ENCODE results near the gene PEX12. TPM values are rescaled to one million over a fixed set of nuclear protein-coding genes. Genes with fewer than 3 reads are reported as not detected.
A peak's percentile ranks its signal among the peaks of the same experiment; 100 is the strongest.

Gene PEX12
- total and polyA plus RNA-seq, 4 donors, result 1.6 to 5.6 (median 3.0) TPM

DNA sequence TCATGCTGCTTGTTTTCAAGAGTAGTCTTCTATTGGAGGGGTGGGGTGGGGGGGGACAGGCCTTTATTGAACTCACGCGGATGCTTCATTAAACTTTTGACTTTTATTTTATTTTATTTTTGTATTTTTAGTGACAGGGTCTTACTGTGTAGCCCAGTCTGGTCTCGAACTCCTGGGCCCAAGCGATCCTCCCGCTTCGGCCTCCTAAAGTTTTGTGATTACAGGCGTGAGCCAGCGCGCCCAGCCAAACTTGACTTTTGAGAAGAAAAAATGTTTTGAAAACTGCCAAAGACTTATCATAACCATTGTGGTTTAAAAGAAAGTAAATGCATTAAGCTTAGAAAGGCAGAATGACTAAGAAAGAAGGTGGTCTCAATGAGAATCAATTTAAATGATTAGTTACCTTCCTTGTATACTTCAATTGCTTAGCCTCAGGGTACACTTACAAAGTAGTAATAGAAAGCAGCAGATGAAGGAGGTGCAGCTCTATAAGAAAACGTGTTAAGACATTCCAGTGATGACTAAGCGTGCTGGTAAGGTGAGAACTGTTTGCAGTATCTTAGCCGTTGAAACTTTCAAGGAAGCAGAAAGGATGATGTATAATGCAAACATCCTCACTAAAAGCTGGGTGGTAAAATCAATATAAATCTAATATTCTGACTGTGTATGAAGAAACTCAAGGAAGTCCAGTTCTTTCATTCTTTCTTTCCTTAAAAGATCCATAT, 10.0 kb upstream of the PEX12 start:
- Histone ChIP-seq H3K36me3 (ENCODE audit: control insufficient read depth in 1 of 2, insufficient read depth in 2 of 2, low read length in 1 of 2) (no peaks in the 10 kb centered on the region), H3K9me3 (ENCODE audit: control insufficient read depth, low read length) (no peaks in the 10 kb centered on the region), H3K27ac (ENCODE audit: low read depth in 1 of 2, low read length in 2 of 2) (no peak overlapping the region), H3K4me3 (ENCODE audit: low read length in 2 of 2) (peak overlapping the region; percentile 43 to 86), H3K27me3 (ENCODE audit: control insufficient read depth in 1 of 2, insufficient read depth in 2 of 2, low read length in 1 of 2) (no peaks in the 10 kb centered on the region), H3K4me1 (ENCODE audit: control insufficient read depth in 1 of 2, insufficient read depth in 2 of 2, low read length in 2 of 2) (no peaks in the 10 kb centered on the region)
- ATAC-seq (ENCODE audit: low FRiP score), result no peak
- 64 to 66% methylated on average over 12 of the region's 12 CpGs for WGBS, 2 donors
- intact Hi-C loops (cut with DNase I), result no loop called here
- DNase-seq, result no peak

DNA sequence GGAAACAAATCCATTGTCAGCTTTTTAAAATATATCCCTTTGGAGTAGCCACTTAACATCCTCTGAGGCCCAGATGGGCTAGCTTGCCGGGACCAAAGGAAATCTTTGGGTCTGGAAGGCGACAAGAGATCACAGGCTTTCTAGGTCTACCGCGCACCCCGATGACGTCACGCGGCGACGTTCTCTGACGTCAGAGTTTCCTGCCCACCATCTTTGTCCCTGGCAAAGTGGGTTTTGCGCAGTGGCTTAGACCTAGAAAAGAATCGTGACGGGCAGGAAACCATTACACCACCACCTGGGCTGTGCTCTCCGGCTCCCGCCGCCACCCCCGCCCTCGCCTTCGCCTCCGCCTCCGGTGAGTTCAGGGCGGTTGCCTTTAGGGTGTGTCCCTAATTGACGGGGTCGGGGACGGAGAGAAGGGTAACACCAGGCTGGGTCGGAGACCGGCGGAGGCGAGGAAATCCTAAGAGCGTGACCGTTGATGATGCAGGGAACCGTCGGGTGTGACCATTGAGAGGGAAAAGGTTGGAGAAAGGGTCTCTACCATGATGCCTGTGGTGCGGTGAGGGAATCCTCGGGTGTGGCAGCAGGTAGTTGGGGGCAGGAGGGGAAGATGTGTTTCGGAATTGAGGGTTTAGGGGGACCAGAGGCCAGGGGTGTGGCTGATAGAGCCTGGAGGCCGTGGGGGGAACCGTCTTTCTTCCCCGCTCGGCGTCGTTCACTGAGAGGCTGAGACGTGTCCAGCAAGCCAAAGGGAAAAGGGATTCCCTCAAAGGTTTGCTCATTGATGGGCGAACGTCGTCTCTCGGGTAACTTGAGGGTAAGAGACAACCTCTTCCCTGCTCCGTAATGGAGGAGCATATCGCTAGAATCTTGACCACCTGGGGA, 8.9 kb upstream of the PEX12 start, which contains the start of gene AP2B1:
TSS of gene AP2B1 (plus strand) at position 249 of the 888 bp plus-strand sequence. CDS start 6,709 bp downstream, outside the sequence.
- H3K4me1 ChIP-seq (ENCODE audit: control insufficient read depth in 1 of 2, insufficient read depth in 2 of 2, low read length in 2 of 2), result no peaks in the 10 kb centered on the region
- no peaks in the 10 kb centered on the region for H3K36me3 ChIP-seq (ENCODE audit: control insufficient read depth in 1 of 2, insufficient read depth in 2 of 2, low read length in 1 of 2)
- no peaks in the 10 kb centered on the region for H3K9me3 ChIP-seq (ENCODE audit: control insufficient read depth, low read length)
- intact Hi-C loops (cut with DNase I), result loop anchor here in 1 of 2 donors (1.0 kb wide), 1 partner anchor 20 kb away; no protein-coding TSS in a partner anchor
- peak; percentile 94 to 97 for DNase-seq
- WGBS, 2 donors, result 0% methylated on average over 50 of the region's 50 CpGs
- H3K4me3 ChIP-seq (ENCODE audit: low read length in 2 of 2), result peak within 1 kb of the TSS; percentile 43 to 86
- H3K27ac ChIP-seq (ENCODE audit: low read depth in 1 of 2, low read length in 2 of 2), result peak within 1 kb of the TSS in 1 of 2 donors; percentile 62
- ATAC-seq (ENCODE audit: low FRiP score), result peak; percentile 96
- H3K27me3 ChIP-seq (ENCODE audit: control insufficient read depth in 1 of 2, insufficient read depth in 2 of 2, low read length in 1 of 2), result no peaks in the 10 kb centered on the region

DNA sequence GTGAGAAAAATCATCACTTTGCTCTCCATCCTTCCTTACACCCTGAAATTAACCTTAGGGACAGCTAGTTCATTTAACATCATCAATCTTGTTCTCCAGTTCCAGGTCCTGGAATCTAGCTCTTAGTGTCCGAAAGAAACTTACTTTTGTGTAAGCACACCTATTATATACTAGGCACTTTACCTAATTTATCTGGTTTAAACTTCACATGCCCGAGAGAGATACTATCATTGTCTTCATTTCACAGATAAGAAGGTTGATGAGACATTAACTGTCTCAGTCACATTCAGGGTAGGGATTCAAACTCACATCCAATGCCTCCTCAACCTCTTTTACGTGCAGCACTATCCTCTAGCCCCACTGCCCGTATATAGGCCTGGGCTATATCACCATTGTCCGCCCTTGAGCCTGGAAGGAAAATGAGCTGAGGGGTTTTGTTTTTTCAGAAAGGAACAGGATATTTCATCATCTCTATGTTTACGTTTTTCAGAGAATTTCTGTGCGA, 8.2 kb upstream of the PEX12 start:
- Histone ChIP-seq H3K27me3 (ENCODE audit: control insufficient read depth in 1 of 2, insufficient read depth in 2 of 2, low read length in 1 of 2) (no peaks in the 10 kb centered on the region), H3K27ac (ENCODE audit: low read depth in 1 of 2, low read length in 2 of 2) (no peak overlapping the region), H3K4me3 (ENCODE audit: low read length in 2 of 2) (peak overlapping the region; percentile 30 to 86), H3K4me1 (ENCODE audit: control insufficient read depth in 1 of 2, insufficient read depth in 2 of 2, low read length in 2 of 2) (no peaks in the 10 kb centered on the region), H3K36me3 (ENCODE audit: control insufficient read depth in 1 of 2, insufficient read depth in 2 of 2, low read length in 1 of 2) (no peaks in the 10 kb centered on the region), H3K9me3 (ENCODE audit: control insufficient read depth, low read length) (no peaks in the 10 kb centered on the region)
- ATAC-seq (ENCODE audit: low FRiP score), result peak; percentile 50
- no peak for DNase-seq
- 34 to 35% methylated on average over 7 of the region's 7 CpGs for WGBS, 2 donors
- intact Hi-C loops (cut with DNase I), result loop anchor here in 1 of 2 donors (1.0 kb wide), 1 partner anchor 19 kb away; no protein-coding TSS in a partner anchor

DNA sequence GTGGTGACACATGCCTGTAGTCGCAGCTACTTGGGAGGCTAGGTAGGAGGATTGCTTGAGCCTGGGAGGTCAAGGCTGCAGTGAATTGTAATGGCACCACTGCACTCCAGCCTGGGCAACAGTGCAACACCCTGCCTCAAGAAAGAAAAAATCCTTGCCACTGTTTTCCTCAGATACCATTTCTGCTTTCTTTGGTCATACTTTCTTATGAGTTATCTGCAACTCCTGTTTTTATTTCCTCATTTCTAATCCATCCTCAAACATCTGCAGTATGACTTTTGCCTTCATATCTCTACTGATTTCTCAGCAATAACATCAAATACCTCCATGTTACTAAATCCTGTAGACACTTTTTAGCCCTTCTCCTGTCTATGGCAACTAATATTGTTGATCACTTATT, 5.7 kb upstream of the PEX12 start:
- intact Hi-C loops (cut with DNase I), result no loop called here

DNA sequence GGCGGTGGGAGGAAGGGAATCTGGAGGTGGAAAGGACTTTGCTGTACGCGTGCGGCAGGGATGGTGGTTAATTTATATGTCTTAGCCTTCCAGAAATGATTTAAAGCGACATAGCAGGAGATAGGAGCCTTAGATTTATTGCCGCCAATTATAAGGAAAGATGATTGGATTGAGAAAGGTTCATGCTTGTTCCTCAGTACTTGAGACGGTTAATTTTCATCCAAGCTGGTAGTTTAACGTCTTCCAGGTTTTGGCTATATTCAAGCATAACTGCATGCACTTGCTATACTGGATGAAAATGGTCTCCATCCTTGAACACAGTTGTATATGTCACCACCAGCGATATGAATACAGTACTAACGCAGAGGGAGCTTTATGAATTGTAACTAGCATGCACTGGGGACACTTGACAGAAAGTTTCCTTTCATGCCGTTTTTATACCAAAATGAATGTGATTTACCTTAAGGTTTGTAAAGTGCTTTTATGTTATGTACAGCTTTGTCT, 610 bp upstream of the PEX12 start:
- ATAC-seq (ENCODE audit: low FRiP score), result no peak

More for the DNA sequence above, 5.7 kb upstream of the PEX12 start:
- no peak overlapping the region for H3K4me3 ChIP-seq (ENCODE audit: low read length in 2 of 2)
- no peak overlapping the region for H3K27ac ChIP-seq (ENCODE audit: low read depth in 1 of 2, low read length in 2 of 2)
- ATAC-seq (ENCODE audit: low FRiP score), result no peak
- no peaks in the 10 kb centered on the region for H3K9me3 ChIP-seq (ENCODE audit: control insufficient read depth, low read length)
- WGBS, 2 donors, result 81% methylated on average over 1 of the region's 1 CpG
- H3K4me1 ChIP-seq (ENCODE audit: control insufficient read depth in 1 of 2, insufficient read depth in 2 of 2, low read length in 2 of 2), result no peaks in the 10 kb centered on the region
- H3K36me3 ChIP-seq (ENCODE audit: control insufficient read depth in 1 of 2, insufficient read depth in 2 of 2, low read length in 1 of 2), result no peaks in the 10 kb centered on the region
- DNase-seq, result no peak
- no peaks in the 10 kb centered on the region for H3K27me3 ChIP-seq (ENCODE audit: control insufficient read depth in 1 of 2, insufficient read depth in 2 of 2, low read length in 1 of 2)

DNA sequence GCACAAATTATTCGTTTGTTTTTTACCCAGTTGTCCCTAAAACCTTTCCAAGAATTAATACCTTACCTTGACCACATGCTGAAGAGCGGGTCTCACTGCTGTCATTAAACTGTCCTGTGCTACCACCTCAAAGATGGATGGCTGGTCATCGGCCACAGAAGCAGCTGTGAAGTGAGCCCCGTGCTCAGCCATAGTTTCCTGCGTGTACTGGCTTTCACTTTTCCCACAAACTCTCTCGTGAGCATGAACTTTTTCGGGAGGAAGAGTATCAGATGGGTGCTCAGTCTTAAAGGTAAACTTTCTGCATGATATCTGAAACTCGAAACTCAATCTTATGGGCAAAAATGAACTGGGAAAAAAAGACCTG, 558 bp downstream of the PEX12 start:
- WGBS, 2 donors, result 1% methylated on average over 8 of the region's 8 CpGs
- peak overlapping the region; percentile 25 to 79 for H3K27ac ChIP-seq (ENCODE audit: low read depth in 1 of 2, low read length in 2 of 2)
- no peaks in the 10 kb centered on the region for H3K27me3 ChIP-seq (ENCODE audit: control insufficient read depth in 1 of 2, insufficient read depth in 2 of 2, low read length in 1 of 2)
- no peaks in the 10 kb centered on the region for H3K9me3 ChIP-seq (ENCODE audit: control insufficient read depth, low read length)
- peak overlapping the region; percentile 55 to 69 for H3K4me3 ChIP-seq (ENCODE audit: low read length in 2 of 2)
- DNase-seq (no peak), ATAC-seq (ENCODE audit: low FRiP score) (peak; percentile 34)
- intact Hi-C loops (cut with DNase I), result loop anchor here in 1 of 2 donors (5.0 kb wide), 1 partner anchor 229 kb away; the partner anchor contains the start of gene TAF15
- no peaks in the 10 kb centered on the region for H3K4me1 ChIP-seq (ENCODE audit: control insufficient read depth in 1 of 2, insufficient read depth in 2 of 2, low read length in 2 of 2)
- H3K36me3 ChIP-seq (ENCODE audit: control insufficient read depth in 1 of 2, insufficient read depth in 2 of 2, low read length in 1 of 2), result no peaks in the 10 kb centered on the region

More for the DNA sequence above, 610 bp upstream of the PEX12 start:
- WGBS, 2 donors, result 3 to 4% methylated on average over 11 of the region's 11 CpGs
- no peak for DNase-seq
- no peaks in the 10 kb centered on the region for H3K36me3 ChIP-seq (ENCODE audit: control insufficient read depth in 1 of 2, insufficient read depth in 2 of 2, low read length in 1 of 2)
- intact Hi-C loops (cut with DNase I), result loop anchor here in 1 of 2 donors (5.0 kb wide), 1 partner anchor 228 kb away; the partner anchor contains the start of gene TAF15
- no peaks in the 10 kb centered on the region for H3K27me3 ChIP-seq (ENCODE audit: control insufficient read depth in 1 of 2, insufficient read depth in 2 of 2, low read length in 1 of 2)
- H3K4me1 ChIP-seq (ENCODE audit: control insufficient read depth in 1 of 2, insufficient read depth in 2 of 2, low read length in 2 of 2), result no peaks in the 10 kb centered on the region
- peak overlapping the region; percentile 5 to 79 for H3K27ac ChIP-seq (ENCODE audit: low read depth in 1 of 2, low read length in 2 of 2)
- no peaks in the 10 kb centered on the region for H3K9me3 ChIP-seq (ENCODE audit: control insufficient read depth, low read length)
- H3K4me3 ChIP-seq (ENCODE audit: low read length in 2 of 2), result peak overlapping the region; percentile 55 to 69

DNA sequence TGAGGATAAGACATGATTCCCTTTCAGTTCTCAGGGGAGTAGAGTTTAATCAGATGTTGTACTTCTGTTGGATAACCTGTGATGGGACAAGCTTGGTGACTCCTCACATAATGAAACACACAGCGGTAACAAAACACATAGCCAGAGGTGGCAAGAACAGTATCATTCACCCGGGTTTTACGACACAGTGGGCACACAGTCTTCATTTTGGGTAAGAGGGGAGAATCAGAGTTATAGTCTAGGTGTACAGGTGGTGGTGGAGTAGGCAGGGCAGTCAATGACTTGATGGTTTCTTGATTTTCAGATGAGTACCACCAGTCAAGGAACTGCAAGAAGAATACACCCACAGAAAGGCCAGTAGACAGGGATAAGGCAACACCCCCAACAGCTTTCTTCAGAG, 2.6 kb downstream of the PEX12 start:
- no peaks in the 10 kb centered on the region for H3K27me3 ChIP-seq (ENCODE audit: control insufficient read depth in 1 of 2, insufficient read depth in 2 of 2, low read length in 1 of 2)
- no peak overlapping the region for H3K4me3 ChIP-seq (ENCODE audit: low read length in 2 of 2)
- H3K4me1 ChIP-seq (ENCODE audit: control insufficient read depth in 1 of 2, insufficient read depth in 2 of 2, low read length in 2 of 2), result no peaks in the 10 kb centered on the region
- ATAC-seq (ENCODE audit: low FRiP score) (no peak), DNase-seq (no peak)
- intact Hi-C loops (cut with DNase I), result loop anchor here in 1 of 2 donors (5.0 kb wide), 1 partner anchor 232 kb away; the partner anchor contains the start of gene TAF15
- 87 to 88% methylated on average over 3 of the region's 3 CpGs for WGBS, 2 donors
- H3K27ac ChIP-seq (ENCODE audit: low read depth in 1 of 2, low read length in 2 of 2), result no peak overlapping the region
- no peaks in the 10 kb centered on the region for H3K9me3 ChIP-seq (ENCODE audit: control insufficient read depth, low read length)
- no peaks in the 10 kb centered on the region for H3K36me3 ChIP-seq (ENCODE audit: control insufficient read depth in 1 of 2, insufficient read depth in 2 of 2, low read length in 1 of 2)

DNA sequence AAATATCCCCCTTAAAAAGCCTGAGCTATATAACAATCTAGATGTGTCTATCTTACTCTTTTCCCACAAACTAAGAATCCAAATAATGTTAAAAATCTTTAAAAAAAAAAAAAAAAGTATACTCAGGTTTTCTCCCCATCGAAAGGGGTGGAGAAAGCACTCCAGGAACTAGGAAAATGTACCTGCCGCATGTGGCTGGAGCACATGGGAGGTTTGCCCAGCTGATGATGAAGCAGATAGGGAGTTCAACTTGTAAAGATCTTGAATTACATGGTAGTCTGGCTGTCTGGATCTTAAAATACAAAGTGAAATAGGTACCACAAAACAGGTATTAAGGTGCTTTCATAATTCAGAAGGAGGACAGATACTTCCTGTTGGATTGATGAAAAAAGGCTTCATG, 9.0 kb downstream of the PEX12 start:
- Histone ChIP-seq H3K4me1 (ENCODE audit: control insufficient read depth in 1 of 2, insufficient read depth in 2 of 2, low read length in 2 of 2) (peaks cover 2 to 5% of the 10 kb centered on the region in 2 donors), H3K9me3 (ENCODE audit: control insufficient read depth, low read length) (no peaks in the 10 kb centered on the region), H3K27ac (ENCODE audit: low read depth in 1 of 2, low read length in 2 of 2) (no peak overlapping the region), H3K27me3 (ENCODE audit: control insufficient read depth in 1 of 2, insufficient read depth in 2 of 2, low read length in 1 of 2) (no peaks in the 10 kb centered on the region), H3K36me3 (ENCODE audit: control insufficient read depth in 1 of 2, insufficient read depth in 2 of 2, low read length in 1 of 2) (no peaks in the 10 kb centered on the region), H3K4me3 (ENCODE audit: low read length in 2 of 2) (no peak overlapping the region)
- intact Hi-C loops (cut with DNase I), result no loop called here
- WGBS, 2 donors, result 81 to 84% methylated on average over 2 of the region's 2 CpGs
- ATAC-seq (ENCODE audit: low FRiP score), result no peak
- no peak for DNase-seq
